Activated naive CD8-positive, alpha-beta T cell treated with anti-CD3 and anti-CD28 coated beads, Interleukin-2, amount 10 ng/mL, durations not matched to agents 7 days and 5 days (primary cell): ENCODE data around the gene DGCR2. TPM values are rescaled to one million over a fixed set of nuclear protein-coding genes. Genes with fewer than 3 reads are reported as not detected.
"Not testable (repeated sequence)": the region's sequence is repeated elsewhere in the genome, so short reads cannot be mapped to it uniquely, and the experiment has no call there.

Source experiments
- ATAC-seq: fragments of 150-1000 bp; cut with Tn5 transposase; one replicate; pipeline ENCODE4 v1.10.0; 2021; ENCODE audit warnings: low read depth, moderate library complexity
- POLR2A ChIA-PET: fragments of 350-600 bp; sonication (Branson Sonifier 250); formaldehyde crosslinking; loops from one replicate; lab custom pipeline; 2021; ENCODE audit warnings: antibody characterized with exemption; lab: Charles Lee
- DNase-seq: peaks from one replicate; pipeline ENCODE4 v3.0.0; 2021
- H3K27ac Mint-ChIP-seq: one replicate; pipeline ENCODE4 v1.8.0; 2022; ENCODE audit warnings: mild to moderate bottlenecking, mixed read lengths
- H3K27me3 Mint-ChIP-seq: one replicate; pipeline ENCODE4 v1.8.0; 2022; ENCODE audit warnings: mild to moderate bottlenecking, moderate library complexity, mixed read lengths
- H3K36me3 Mint-ChIP-seq: one replicate; pipeline ENCODE4 v1.8.0; 2021; ENCODE audit warnings: mild to moderate bottlenecking, mixed read lengths
- H3K4me1 Mint-ChIP-seq: one replicate; pipeline ENCODE4 v1.8.0; 2021; ENCODE audit warnings: mixed read lengths
- H3K4me3 Mint-ChIP-seq: one replicate; pipeline ENCODE4 v1.8.0; 2022; ENCODE audit warnings: mild to moderate bottlenecking, moderate library complexity, mixed read lengths
- H3K9me3 Mint-ChIP-seq: one replicate; pipeline ENCODE4 v1.8.0; 2021; ENCODE audit warnings: mixed read lengths
- total RNA-seq, 2 experiments: library from RNA; stranded (reverse); gene quantifications; one replicate each; pipeline ENCODE4 v1.2.3, GENCODE V29; 2021

The DGCR2 gene
- total RNA-seq, 2 experiments from 2014 or later: 38.0 to 38.3 TPM

DNA sequence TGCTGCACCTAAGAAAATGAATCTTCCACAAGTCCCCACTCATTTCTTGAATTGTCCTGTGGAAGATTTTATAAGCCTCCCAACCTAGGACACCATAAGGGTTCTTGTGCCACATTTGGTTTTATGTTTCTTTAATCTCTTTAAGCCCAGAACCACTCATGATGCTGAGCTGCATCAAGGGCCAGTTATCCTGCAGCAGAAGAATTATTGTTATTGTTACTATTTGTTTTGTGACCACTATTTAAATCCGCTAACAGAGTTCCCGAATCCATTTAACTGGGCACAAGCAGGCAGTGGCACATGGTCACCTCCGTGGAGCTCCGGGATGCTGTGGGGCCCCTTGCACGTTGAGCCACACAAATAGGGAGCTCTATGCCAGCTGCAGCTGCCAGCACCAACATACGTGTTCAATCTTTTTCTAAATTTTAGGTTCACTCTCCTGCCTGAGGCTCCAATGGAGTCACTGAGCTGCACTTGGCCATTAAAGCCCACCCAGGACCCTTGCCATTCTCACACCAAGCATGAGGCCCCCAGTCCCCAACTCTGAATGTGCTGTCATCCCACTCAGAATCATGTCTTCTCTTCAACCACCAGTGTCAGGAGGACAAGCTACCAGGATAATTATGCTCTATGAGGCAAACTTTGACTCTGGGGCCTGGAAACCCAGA, 60.6 kb downstream of the DGCR2 start:
- H3K36me3 Mint-ChIP-seq: peaks cover 18% of the 10 kb centered on the region
- H3K9me3 Mint-ChIP-seq: no peaks in the 10 kb centered on the region
- no peaks in the 10 kb centered on the region for H3K4me1 Mint-ChIP-seq
- peak; percentile 11 for DNase-seq
- H3K27ac Mint-ChIP-seq: no peak overlapping the region
- no peak for ATAC-seq
- POLR2A ChIA-PET: no interaction called here
- no peaks in the 10 kb centered on the region for H3K27me3 Mint-ChIP-seq
- H3K4me3 Mint-ChIP-seq: no peak overlapping the region

DNA sequence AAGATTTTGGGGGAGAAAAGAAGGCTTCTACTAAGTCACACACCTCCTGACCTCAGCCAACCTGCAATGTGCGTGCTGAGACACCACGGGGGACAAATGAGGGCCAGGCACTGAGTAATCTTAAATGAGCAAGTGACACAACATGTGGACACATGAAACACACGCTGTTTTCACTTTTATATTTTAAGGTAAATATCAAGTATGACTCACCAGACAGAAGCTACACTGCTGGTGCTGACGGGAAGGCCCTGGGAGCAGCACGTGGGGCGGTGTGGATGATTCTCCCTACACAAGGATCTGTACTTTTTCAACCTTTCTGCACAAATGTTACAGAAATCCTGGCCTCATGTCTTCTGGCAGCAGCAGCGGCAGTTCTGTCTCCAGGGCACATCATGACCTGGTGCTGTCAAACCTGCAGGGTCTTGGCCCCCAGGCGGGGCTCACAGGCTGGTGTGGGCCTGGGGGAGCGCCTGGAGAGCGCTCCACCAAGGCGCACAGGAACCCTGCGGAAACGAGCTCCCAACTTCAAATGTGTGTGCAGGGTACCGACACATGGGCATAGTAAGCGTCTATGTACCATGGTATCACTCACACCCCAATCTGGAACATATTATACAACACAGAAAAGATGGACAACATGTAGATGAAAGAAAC, 61.7 kb downstream of the DGCR2 start:
- POLR2A ChIA-PET: no interaction called here
- Mint-ChIP-seq H3K4me1 (no peaks in the 10 kb centered on the region), H3K27ac (no peak overlapping the region), H3K4me3 (no peak overlapping the region), H3K36me3 (peaks cover 16% of the 10 kb centered on the region), H3K27me3 (no peaks in the 10 kb centered on the region), H3K9me3 (no peaks in the 10 kb centered on the region)
- ATAC-seq (no peak), DNase-seq (peak; percentile 12)

DNA sequence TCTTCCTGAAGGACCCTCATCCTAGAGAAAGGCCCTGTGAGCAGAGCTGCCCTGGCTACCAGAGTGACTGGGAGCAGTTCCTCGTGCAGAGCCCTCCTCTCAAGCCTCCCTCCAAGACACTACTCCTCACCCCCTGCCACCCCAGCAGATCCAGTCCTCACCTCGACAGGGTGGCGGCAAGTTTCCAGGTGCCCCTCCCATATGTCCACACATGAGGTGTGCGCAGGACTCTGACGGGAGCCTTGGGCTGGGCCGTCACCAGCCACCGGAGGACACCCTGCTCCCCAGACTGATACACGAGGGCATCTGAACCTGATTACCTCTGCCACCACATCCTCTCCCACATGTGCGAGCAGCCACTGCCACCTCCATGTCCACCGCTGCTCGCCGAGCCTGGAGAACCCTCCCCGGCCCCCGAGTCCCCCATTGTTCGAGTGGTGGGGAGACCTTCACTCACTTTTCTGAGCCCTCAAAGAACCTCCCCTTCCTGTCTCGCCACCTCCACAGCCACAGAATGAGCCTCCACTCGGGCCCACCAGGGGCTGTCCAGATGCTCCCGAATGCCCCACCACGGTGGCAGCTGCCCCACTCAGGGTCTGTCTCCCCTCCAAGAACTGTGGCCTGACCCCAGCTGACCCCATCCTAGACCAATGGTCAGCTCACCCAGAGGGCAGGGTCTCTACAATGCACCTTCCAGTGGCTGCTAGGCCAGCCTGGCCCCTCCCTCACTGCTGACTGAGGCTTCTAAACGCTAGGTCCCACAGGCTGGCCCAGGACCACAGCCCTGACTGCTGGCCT, 62.5 kb downstream of the DGCR2 start:
- Mint-ChIP-seq H3K4me1 (no peaks in the 10 kb centered on the region), H3K27ac (no peak overlapping the region)
- no peak for ATAC-seq

GRCh38 chr22:19058713-19059451, 63.3 kb downstream of the DGCR2 start:
- H3K4me3 Mint-ChIP-seq: no peak overlapping the region
- H3K36me3 Mint-ChIP-seq: peaks cover 11% of the 10 kb centered on the region
- no peaks in the 10 kb centered on the region for H3K4me1 Mint-ChIP-seq
- POLR2A ChIA-PET: no interaction called here
- H3K9me3 Mint-ChIP-seq: no peaks in the 10 kb centered on the region
- ATAC-seq (no peak), DNase-seq (peak; percentile 25)
- H3K27me3 Mint-ChIP-seq: no peaks in the 10 kb centered on the region
- peak overlapping the region; percentile 39 for H3K27ac Mint-ChIP-seq

More for the DNA sequence above, 62.5 kb downstream of the DGCR2 start:
- Mint-ChIP-seq H3K36me3 (peaks cover 13% of the 10 kb centered on the region), H3K27me3 (no peaks in the 10 kb centered on the region), H3K4me3 (no peak overlapping the region), H3K9me3 (no peaks in the 10 kb centered on the region)
- POLR2A ChIA-PET: no interaction called here
- DNase-seq: peak; percentile 18

- H3K4me3 Mint-ChIP-seq: no peak overlapping the region
- no peak overlapping the region for H3K27ac Mint-ChIP-seq
- H3K4me1 Mint-ChIP-seq: no peaks in the 10 kb centered on the region
- no peaks in the 10 kb centered on the region for H3K9me3 Mint-ChIP-seq
- DNase-seq: peak; percentile 18
- no peak for ATAC-seq
- peaks cover 6% of the 10 kb centered on the region for H3K36me3 Mint-ChIP-seq
- no peaks in the 10 kb centered on the region for H3K27me3 Mint-ChIP-seq
- POLR2A ChIA-PET: interaction anchor here (0.6 kb wide), 1 partner anchor 46 kb away, joined by 4 read pairs; no protein-coding TSS in a partner anchor
Observed at GRCh38 chr22:19057999-19058491, 64.2 kb downstream of the DGCR2 start.

- Mint-ChIP-seq H3K9me3 (no peaks in the 10 kb centered on the region), H3K27ac (no peak overlapping the region), H3K4me1 (no peaks in the 10 kb centered on the region), H3K4me3 (no peak overlapping the region), H3K27me3 (no peaks in the 10 kb centered on the region), H3K36me3 (peaks cover 1% of the 10 kb centered on the region)
- no peak for ATAC-seq
- peak; percentile 8 for DNase-seq
- POLR2A ChIA-PET: interaction anchor here (0.6 kb wide), 1 partner anchor 46 kb away, joined by 4 read pairs; no protein-coding TSS in a partner anchor
Observed at GRCh38 chr22:19057539-19057938, 64.7 kb downstream of the DGCR2 start.

GRCh38 chr22:19056951-19057401, 65.2 kb downstream of the DGCR2 start:
- POLR2A ChIA-PET: no interaction called here
- H3K27ac Mint-ChIP-seq: no peak overlapping the region
- no peaks in the 10 kb centered on the region for H3K4me1 Mint-ChIP-seq

DNA sequence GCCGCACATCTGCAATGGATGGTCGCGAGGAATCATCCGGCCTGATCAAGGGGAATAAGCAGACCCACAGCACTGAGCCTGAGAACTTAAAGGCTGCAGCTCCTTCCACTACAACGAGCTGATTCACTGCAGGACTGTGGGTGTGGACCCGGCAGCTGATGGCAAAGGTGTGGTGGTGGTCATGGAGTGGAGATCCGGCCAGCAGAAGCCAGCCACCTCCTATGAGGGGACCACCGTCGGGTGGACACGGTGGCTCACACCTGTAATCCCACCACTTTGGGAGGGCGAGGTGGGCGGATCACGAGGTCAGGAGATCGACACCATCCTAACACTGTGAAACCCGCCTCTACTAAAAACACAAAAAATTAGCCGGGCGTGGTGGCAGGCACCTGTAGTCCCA, 66.4 kb downstream of the DGCR2 start:
- POLR2A ChIA-PET: interaction anchor here (0.6 kb wide), 1 partner anchor 44 kb away, joined by 3 read pairs; no protein-coding TSS in a partner anchor
- Mint-ChIP-seq H3K36me3 (peaks cover 1% of the 10 kb centered on the region), H3K27me3 (no peaks in the 10 kb centered on the region), H3K9me3 (no peaks in the 10 kb centered on the region), H3K4me3 (no peak overlapping the region), H3K27ac (no peak overlapping the region), H3K4me1 (no peaks in the 10 kb centered on the region)
- peak; percentile 20 for DNase-seq
- ATAC-seq: no peak

More at GRCh38 chr22:19056951-19057401, 65.2 kb downstream of the DGCR2 start:
- Mint-ChIP-seq H3K4me3 (no peak overlapping the region), H3K27me3 (no peaks in the 10 kb centered on the region), H3K36me3 (peaks cover 1% of the 10 kb centered on the region), H3K9me3 (no peaks in the 10 kb centered on the region)
- DNase-seq: peak; percentile 18
- no peak for ATAC-seq

GRCh38 chr22:19052941-19053541, 69.2 kb downstream of the DGCR2 start:
- DNase-seq (peak; percentile 5), ATAC-seq (no peak)
- H3K27me3 Mint-ChIP-seq: no peaks in the 10 kb centered on the region
- POLR2A ChIA-PET: no interaction called here
- peaks cover 8% of the 10 kb centered on the region for H3K36me3 Mint-ChIP-seq
- H3K27ac Mint-ChIP-seq: no peak overlapping the region
- H3K9me3 Mint-ChIP-seq: no peaks in the 10 kb centered on the region
- H3K4me3 Mint-ChIP-seq: no peak overlapping the region
- peaks cover 2% of the 10 kb centered on the region for H3K4me1 Mint-ChIP-seq

GRCh38 chr22:19051381-19052072, 70.7 kb downstream of the DGCR2 start:
- ATAC-seq (no peak), DNase-seq (peak; percentile 3)
- Mint-ChIP-seq H3K4me3 (no peak overlapping the region), H3K4me1 (peaks cover 2% of the 10 kb centered on the region), H3K36me3 (peaks cover 12% of the 10 kb centered on the region), H3K9me3 (no peaks in the 10 kb centered on the region), H3K27me3 (no peaks in the 10 kb centered on the region), H3K27ac (peak overlapping the region; percentile 54)
- POLR2A ChIA-PET: no interaction called here

GRCh38 chr22:19050847-19051246, 71.4 kb downstream of the DGCR2 start:
- H3K9me3 Mint-ChIP-seq, H3K27me3 Mint-ChIP-seq, H3K4me3 Mint-ChIP-seq, H3K27ac Mint-ChIP-seq, POLR2A ChIA-PET, DNase-seq, ATAC-seq, H3K4me1 Mint-ChIP-seq: not testable (repeated sequence)
- H3K36me3 Mint-ChIP-seq: peaks cover 12% of the 10 kb centered on the region

DNA sequence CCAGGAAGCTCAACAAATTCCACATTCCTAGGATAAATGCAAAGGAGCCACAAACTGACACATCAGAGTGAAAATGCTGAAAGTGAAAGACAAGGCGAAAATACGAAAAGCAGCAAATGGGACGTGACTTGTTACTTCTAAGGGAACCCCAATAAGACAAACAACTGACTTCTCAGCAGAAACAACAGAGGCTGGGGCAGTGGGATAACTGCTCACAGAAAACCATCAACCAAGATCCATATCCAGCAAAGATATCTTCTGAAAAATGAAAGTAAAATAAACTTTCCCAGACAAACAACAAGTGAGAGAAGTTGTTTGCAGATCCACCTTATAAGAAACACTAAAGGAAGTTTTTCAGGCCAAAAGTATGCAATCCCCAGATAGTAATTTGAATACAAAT, 72.1 kb downstream of the DGCR2 start:
- Mint-ChIP-seq H3K36me3 (peaks cover 12% of the 10 kb centered on the region), H3K27me3 (no peaks in the 10 kb centered on the region), H3K27ac (no peak overlapping the region), H3K9me3 (no peaks in the 10 kb centered on the region), H3K4me1 (peaks cover 2% of the 10 kb centered on the region), H3K4me3 (no peak overlapping the region)
- POLR2A ChIA-PET: no interaction called here
- DNase-seq: no peak
- ATAC-seq: no peak
